ENCODE results near the gene CD28. TPM values are rescaled to one million over a fixed set of nuclear protein-coding genes. Genes with fewer than 3 reads are reported as not detected.

Gene CD28
- total RNA-seq, 2 donors from 2014 or later: 0.52 TPM; not detected in 1

- Histone ChIP-seq H3K27ac (no peak overlapping the region), H3K36me3 (replicated peaks in 1 of 2; ENCODE audit: insufficient read depth in 1 of 2, low read depth in 2 of 2) (no peaks in the 10 kb centered on the region), H3K4me1 (no peaks in the 10 kb centered on the region), H3K4me3 (no peak overlapping the region), H3K27me3 (no peaks in the 10 kb centered on the region), H3K9me3 (no peaks in the 10 kb centered on the region)
- TF ChIP-seq, protein P1, sequence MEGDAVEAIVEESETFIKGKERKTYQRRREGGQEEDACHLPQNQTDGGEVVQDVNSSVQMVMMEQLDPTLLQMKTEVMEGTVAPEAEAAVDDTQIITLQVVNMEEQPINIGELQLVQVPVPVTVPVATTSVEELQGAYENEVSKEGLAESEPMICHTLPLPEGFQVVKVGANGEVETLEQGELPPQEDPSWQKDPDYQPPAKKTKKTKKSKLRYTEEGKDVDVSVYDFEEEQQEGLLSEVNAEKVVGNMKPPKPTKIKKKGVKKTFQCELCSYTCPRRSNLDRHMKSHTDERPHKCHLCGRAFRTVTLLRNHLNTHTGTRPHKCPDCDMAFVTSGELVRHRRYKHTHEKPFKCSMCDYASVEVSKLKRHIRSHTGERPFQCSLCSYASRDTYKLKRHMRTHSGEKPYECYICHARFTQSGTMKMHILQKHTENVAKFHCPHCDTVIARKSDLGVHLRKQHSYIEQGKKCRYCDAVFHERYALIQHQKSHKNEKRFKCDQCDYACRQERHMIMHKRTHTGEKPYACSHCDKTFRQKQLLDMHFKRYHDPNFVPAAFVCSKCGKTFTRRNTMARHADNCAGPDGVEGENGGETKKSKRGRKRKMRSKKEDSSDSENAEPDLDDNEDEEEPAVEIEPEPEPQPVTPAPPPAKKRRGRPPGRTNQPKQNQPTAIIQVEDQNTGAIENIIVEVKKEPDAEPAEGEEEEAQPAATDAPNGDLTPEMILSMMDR (IDR thresholded peaks at IDR 0.05): no peak
- TF ChIP-seq POLR2A (IDR thresholded peaks at IDR 0.05): no peak
- no peak for DNase-seq
- ATAC-seq: no peak
- intact Hi-C loops (cut with DNase I): no loop called here
- 96 to 98% methylated on average over 4 of the region's 4 CpGs for WGBS, 2 donors
Observed at GRCh38 chr2:203744091-203744490, 37.7 kb downstream of the CD28 start.

DNA sequence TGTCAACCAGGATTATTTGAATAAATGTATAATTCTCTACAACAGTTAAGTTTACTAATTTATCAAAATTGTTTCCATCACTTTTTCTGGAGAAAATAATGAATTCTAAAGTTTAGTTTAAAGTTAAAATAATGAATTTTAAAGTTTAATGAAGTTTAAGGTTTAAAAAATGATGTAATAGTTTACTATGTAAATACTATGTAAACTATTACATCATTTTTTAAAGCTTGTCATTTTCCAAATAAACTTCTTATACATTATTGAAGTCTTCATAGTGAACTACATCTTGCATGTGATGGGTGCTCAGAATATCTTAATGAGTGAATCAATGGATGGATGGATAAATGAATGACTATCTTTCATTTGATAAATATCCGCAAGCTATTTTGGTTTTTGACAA, 38.8 kb downstream of the CD28 start:
- intact Hi-C loops (cut with DNase I): no loop called here
- TF ChIP-seq, protein P1 (IDR thresholded peaks at IDR 0.05): no peak
- no peak for TF ChIP-seq POLR2A (IDR thresholded peaks at IDR 0.05)
- DNase-seq (no peak), ATAC-seq (no peak)
- Histone ChIP-seq H3K36me3 (replicated peaks in 1 of 2; ENCODE audit: insufficient read depth in 1 of 2, low read depth in 2 of 2) (no peaks in the 10 kb centered on the region), H3K4me3 (no peak overlapping the region), H3K27ac (no peak overlapping the region), H3K9me3 (no peaks in the 10 kb centered on the region), H3K4me1 (no peaks in the 10 kb centered on the region), H3K27me3 (no peaks in the 10 kb centered on the region)
- WGBS, 2 donors: 93 to 100% methylated on average over 1 of the region's 1 CpG

GRCh38 chr2:203748331-203749126, 42.1 kb downstream of the CD28 start:
- no peak for ATAC-seq
- TF ChIP-seq, protein P1 (IDR thresholded peaks at IDR 0.05): no peak
- TF ChIP-seq POLR2A (IDR thresholded peaks at IDR 0.05): no peak
- H3K27ac ChIP-seq: no peak overlapping the region
- intact Hi-C loops (cut with DNase I): no loop called here
- 80 to 85% methylated on average over 4 of the region's 4 CpGs for WGBS, 2 donors
- no peaks in the 10 kb centered on the region for H3K9me3 ChIP-seq
- no peak for DNase-seq
- no peaks in the 10 kb centered on the region for H3K36me3 ChIP-seq (replicated peaks in 1 of 2; ENCODE audit: insufficient read depth in 1 of 2, low read depth in 2 of 2)
- no peaks in the 10 kb centered on the region for H3K27me3 ChIP-seq
- no peak overlapping the region for H3K4me3 ChIP-seq
- no peaks in the 10 kb centered on the region for H3K4me1 ChIP-seq

GRCh38 chr2:203750346-203751068, 44.1 kb downstream of the CD28 start:
- H3K4me3 ChIP-seq: no peak overlapping the region
- intact Hi-C loops (cut with DNase I): no loop called here
- no peaks in the 10 kb centered on the region for H3K9me3 ChIP-seq
- no peak for TF ChIP-seq POLR2A (IDR thresholded peaks at IDR 0.05)
- TF ChIP-seq, protein P1 (IDR thresholded peaks at IDR 0.05): no peak
- H3K27me3 ChIP-seq: no peaks in the 10 kb centered on the region
- 81 to 83% methylated on average over 6 of the region's 6 CpGs for WGBS, 2 donors
- ATAC-seq (no peak), DNase-seq (no peak)
- no peaks in the 10 kb centered on the region for H3K36me3 ChIP-seq (replicated peaks in 1 of 2; ENCODE audit: insufficient read depth in 1 of 2, low read depth in 2 of 2)
- no peak overlapping the region for H3K27ac ChIP-seq
- H3K4me1 ChIP-seq: no peaks in the 10 kb centered on the region
